GM19452 (cell line): ENCODE data around the gene ODC1.
"Not testable (repeated sequence)": the region's sequence is repeated elsewhere in the genome, so short reads cannot be mapped to it uniquely, and the experiment has no call there.

Experiments
- ATAC-seq: cut with Tn5 transposase; IDR thresholded peaks from one replicate; pipeline ENCODE4 v1.9.1; 2021; ENCODE audit not compliant: unreplicated experiment

The ODC1 gene

GRCh38 chr2:10454505-10454904 is 6.4 kb upstream of the ODC1 start:
- ATAC-seq = no peak

GRCh38 chr2:10453905-10454298 is 5.8 kb upstream of the ODC1 start:
- no peak for ATAC-seq

GRCh38 chr2:10452956-10453904 is 5.1 kb upstream of the ODC1 start:
- no peak for ATAC-seq

GRCh38 chr2:10452312-10452711 is 4.2 kb upstream of the ODC1 start:
- ATAC-seq = no peak

- no peak for ATAC-seq
These were observed 3.7 kb upstream of the ODC1 start for GRCh38 chr2:10451819-10452218.

- no peak for ATAC-seq
These were observed 1.9 kb upstream of the ODC1 start for GRCh38 chr2:10449838-10450691.

- no peak for ATAC-seq
These were observed 1.3 kb upstream of the ODC1 start for GRCh38 chr2:10449486-10449831.

GRCh38 chr2:10448576-10449485 is 704 bp upstream of the ODC1 start:
- ATAC-seq = peak; percentile 58

- peak; percentile 27 for ATAC-seq
These were observed 730 bp downstream of the ODC1 start for GRCh38 chr2:10447300-10447894.

- no peak for ATAC-seq
These were observed 1.5 kb downstream of the ODC1 start for GRCh38 chr2:10446631-10447030.

- ATAC-seq = no peak
These were observed 3.7 kb downstream of the ODC1 start for GRCh38 chr2:10444463-10444862.

- not testable (repeated sequence) for ATAC-seq
These were observed 5.5 kb downstream of the ODC1 start for GRCh38 chr2:10442469-10443126.

- no peak for ATAC-seq
These were observed 6.2 kb downstream of the ODC1 start for GRCh38 chr2:10441948-10442347.

GRCh38 chr2:10440736-10441135 is 7.4 kb downstream of the ODC1 start:
- ATAC-seq = no peak

- ATAC-seq = no peak
These were observed 8.2 kb downstream of the ODC1 start for GRCh38 chr2:10439971-10440370.

GRCh38 chr2:10439185-10439879 is 8.8 kb downstream of the ODC1 start:
- no peak for ATAC-seq

- no peak for ATAC-seq
These were observed 9.4 kb downstream of the ODC1 start for GRCh38 chr2:10438688-10439087.

- ATAC-seq = no peak
These were observed 10.3 kb downstream of the ODC1 start for GRCh38 chr2:10437806-10438205.

GRCh38 chr2:10436583-10437110 is 11.5 kb downstream of the ODC1 start:
- no peak for ATAC-seq
